Osteocyte (in vitro differentiated cells): ENCODE measurements around the gene MOGAT3. TPM values are rescaled to one million over a fixed set of nuclear protein-coding genes. Genes with fewer than 3 reads are reported as not detected.

Experiments used
- DNase-seq: peaks from one replicate; pipeline ENCODE4 v3.0.0; 2021; ENCODE audit warnings: mixed read lengths; ENCODE audit not compliant: unreplicated experiment; ENCODE audit errors: extremely low spot score
- H3K27ac Mint-ChIP-seq: one replicate; pipeline ENCODE4 v1.8.0; 2021; ENCODE audit warnings: mild to moderate bottlenecking, mixed read lengths; ENCODE audit not compliant: unreplicated experiment
- H3K27me3 Mint-ChIP-seq: one replicate; pipeline ENCODE4 v1.8.0; 2021; ENCODE audit warnings: mixed read lengths; ENCODE audit not compliant: unreplicated experiment
- H3K36me3 Mint-ChIP-seq: one replicate; pipeline ENCODE4 v1.8.0; 2021; ENCODE audit warnings: mixed read lengths; ENCODE audit not compliant: unreplicated experiment
- H3K4me1 Mint-ChIP-seq: one replicate; pipeline ENCODE4 v1.8.0; 2021; ENCODE audit warnings: mixed read lengths; ENCODE audit not compliant: unreplicated experiment
- H3K4me3 Mint-ChIP-seq: one replicate; pipeline ENCODE4 v1.8.0; 2021; ENCODE audit warnings: mild to moderate bottlenecking, moderate library complexity, mixed read lengths; ENCODE audit not compliant: unreplicated experiment
- H3K9me3 Mint-ChIP-seq: one replicate; pipeline ENCODE4 v1.8.0; 2021; ENCODE audit warnings: mixed read lengths; ENCODE audit not compliant: unreplicated experiment
- CTCF ChIP-seq: fragments of 200-600 bp; sonication (generic); IDR thresholded peaks from 2 replicates; pipeline ENCODE4 v1.5.0; 2021; ENCODE audit warnings: antibody characterized with exemption, mild to moderate bottlenecking, moderate library complexity
- total RNA-seq: library from RNA; stranded (reverse); gene quantifications from 2 replicates; pipeline ENCODE4 v1.2.1, GENCODE V29; 2021

The MOGAT3 gene
- total RNA-seq, 1 donor from 2014 or later: not detected

GRCh38 chr7:101225650-101226049, 24.8 kb upstream of the MOGAT3 start:
- H3K27me3 Mint-ChIP-seq: no peaks in the 10 kb centered on the region
- DNase-seq: no peak
- no peak overlapping the region for H3K27ac Mint-ChIP-seq
- H3K4me1 Mint-ChIP-seq: peaks cover 2% of the 10 kb centered on the region
- no peaks in the 10 kb centered on the region for H3K9me3 Mint-ChIP-seq
- H3K4me3 Mint-ChIP-seq: no peak overlapping the region
- H3K36me3 Mint-ChIP-seq: peaks cover 29% of the 10 kb centered on the region
- TF ChIP-seq CTCF: no peak

GRCh38 chr7:101223528-101223927, 22.7 kb upstream of the MOGAT3 start:
- Mint-ChIP-seq H3K27ac (no peak overlapping the region), H3K4me3 (no peak overlapping the region), H3K36me3 (peaks cover 27% of the 10 kb centered on the region), H3K27me3 (no peaks in the 10 kb centered on the region), H3K9me3 (no peaks in the 10 kb centered on the region), H3K4me1 (peaks cover 18% of the 10 kb centered on the region)
- DNase-seq: no peak
- no peak for TF ChIP-seq CTCF

- Mint-ChIP-seq H3K27me3 (no peaks in the 10 kb centered on the region), H3K4me1 (peaks cover 21% of the 10 kb centered on the region), H3K36me3 (peaks cover 23% of the 10 kb centered on the region), H3K4me3 (no peak overlapping the region), H3K9me3 (no peaks in the 10 kb centered on the region), H3K27ac (peak overlapping the region; percentile 34)
- no peak for DNase-seq
- TF ChIP-seq CTCF: no peak
These were observed 21.5 kb upstream of the MOGAT3 start for GRCh38 chr7:101222275-101222830.

GRCh38 chr7:101220295-101220694, 19.5 kb upstream of the MOGAT3 start:
- Mint-ChIP-seq H3K27ac (no peak overlapping the region), H3K36me3 (peaks cover 21% of the 10 kb centered on the region), H3K9me3 (no peaks in the 10 kb centered on the region), H3K4me3 (no peak overlapping the region), H3K4me1 (peaks cover 35% of the 10 kb centered on the region), H3K27me3 (no peaks in the 10 kb centered on the region)
- DNase-seq: no peak
- no peak for TF ChIP-seq CTCF

GRCh38 chr7:101218236-101219125, 17.6 kb upstream of the MOGAT3 start:
- peaks cover 10% of the 10 kb centered on the region for H3K36me3 Mint-ChIP-seq
- no peaks in the 10 kb centered on the region for H3K9me3 Mint-ChIP-seq
- no peak for DNase-seq
- H3K4me1 Mint-ChIP-seq: peaks cover 41% of the 10 kb centered on the region
- H3K27me3 Mint-ChIP-seq: no peaks in the 10 kb centered on the region
- peak overlapping the region; percentile 98 for H3K4me3 Mint-ChIP-seq
- no peak for TF ChIP-seq CTCF
- H3K27ac Mint-ChIP-seq: peak overlapping the region; percentile 88
